ENCODE data around the gene C1QTNF7. TPM values are rescaled to one million over a fixed set of nuclear protein-coding genes. Genes with fewer than 3 reads are reported as not detected.

The C1QTNF7 gene
- total RNA-seq, 3 donors from 2014 or later = 1.3 to 13.0 (median 1.5) TPM

DNA sequence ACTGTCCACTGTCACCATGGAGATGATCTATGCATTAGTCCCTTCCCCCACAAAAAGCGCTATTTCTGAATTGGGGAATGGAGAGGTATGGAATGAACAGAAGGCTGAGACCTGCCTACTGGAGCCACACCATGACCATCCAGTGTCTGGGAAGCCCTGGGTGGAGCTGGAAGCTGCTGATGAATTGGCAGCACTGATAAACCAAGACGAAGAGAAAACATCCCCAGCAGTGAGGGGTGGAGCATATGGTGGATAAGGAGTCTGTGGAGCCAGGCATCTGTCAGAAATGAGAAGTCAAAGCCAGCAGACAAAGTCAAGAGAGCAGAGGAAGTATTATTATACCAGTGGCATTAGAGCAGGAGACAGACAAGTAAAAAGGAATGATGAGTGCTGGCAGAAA lies 55.0 kb downstream of the C1QTNF7 start:
- Histone ChIP-seq H3K36me3 (ENCODE audit: low read depth) (no peaks in the 10 kb centered on the region), H3K4me1 (ENCODE audit: low read depth) (no peaks in the 10 kb centered on the region), H3K9me3 (no peaks in the 10 kb centered on the region), H3K4me3 (no peak overlapping the region)
- DNase-seq (no peak), ATAC-seq (no peak)
- intact Hi-C loops (cut with DNase I, micrococcal nuclease) = no loop called here
- TF ChIP-seq CTCF (IDR thresholded peaks at IDR 0.05) = no peak

DNA sequence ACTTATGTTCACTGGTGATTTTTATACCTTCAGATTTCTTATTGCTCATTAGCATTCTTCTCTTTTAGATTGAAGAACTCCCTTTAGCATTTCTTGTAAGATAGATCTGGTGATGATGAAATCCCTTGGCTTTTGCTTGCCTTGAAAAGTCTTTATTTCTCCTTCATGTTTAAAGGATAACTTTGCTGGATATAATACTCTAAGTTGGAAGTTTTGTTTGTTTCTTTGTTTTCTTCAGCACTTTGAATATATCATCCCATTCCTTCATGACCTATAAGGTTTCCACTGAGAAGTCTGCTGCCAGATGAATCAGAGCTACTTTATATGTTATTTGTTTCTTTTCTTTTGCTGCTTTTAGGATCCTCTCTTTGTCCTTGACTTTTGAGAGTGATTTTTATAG lies 60.3 kb downstream of the C1QTNF7 start:
- no peak for ATAC-seq
- H3K9me3 ChIP-seq = no peaks in the 10 kb centered on the region
- H3K4me3 ChIP-seq = no peak overlapping the region
- H3K4me1 ChIP-seq (ENCODE audit: low read depth) = no peaks in the 10 kb centered on the region
- no peaks in the 10 kb centered on the region for H3K36me3 ChIP-seq (ENCODE audit: low read depth)
- intact Hi-C loops (cut with DNase I, micrococcal nuclease) = no loop called here
- DNase-seq = no peak
- TF ChIP-seq CTCF (IDR thresholded peaks at IDR 0.05) = no peak

DNA sequence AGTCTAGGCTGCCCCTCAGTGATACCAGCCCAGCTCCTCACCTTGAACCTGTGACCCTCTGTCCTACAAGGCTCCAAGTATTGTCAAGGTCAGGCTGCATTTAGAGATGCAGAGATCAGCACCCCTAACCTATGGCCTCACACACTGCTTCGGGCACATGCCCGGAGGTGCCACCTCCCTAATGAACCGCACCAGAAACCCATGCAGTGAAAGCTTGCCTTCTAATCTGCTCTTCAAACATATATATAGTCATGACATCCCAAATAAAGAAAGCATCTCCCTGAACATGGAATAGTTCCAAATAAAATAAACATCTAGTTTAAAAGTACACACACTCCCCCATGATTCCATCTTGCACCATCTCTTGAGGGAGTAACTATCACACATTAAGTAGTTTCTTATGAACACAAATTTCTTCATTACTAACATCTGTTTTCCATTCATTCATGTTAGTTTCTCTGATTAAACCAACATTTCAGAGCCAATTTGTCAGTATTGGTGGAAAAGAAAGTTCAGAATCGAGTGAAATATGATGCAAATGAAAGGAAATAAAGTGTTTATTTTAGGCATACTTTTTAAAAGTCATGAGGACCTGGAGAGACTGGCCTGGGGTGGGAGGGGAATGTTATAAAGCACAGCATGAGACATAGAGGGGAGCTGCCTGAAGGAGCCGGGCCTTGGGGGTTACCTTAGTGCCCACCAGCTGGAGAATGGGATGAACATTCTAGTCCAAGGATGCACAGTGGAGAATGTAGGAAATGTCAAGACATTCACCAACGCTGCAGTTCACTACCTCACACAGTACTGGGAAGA lies 61.0 kb downstream of the C1QTNF7 start:
- DNase-seq = no peak
- Histone ChIP-seq H3K4me1 (ENCODE audit: low read depth) (no peaks in the 10 kb centered on the region), H3K4me3 (no peak overlapping the region), H3K36me3 (ENCODE audit: low read depth) (no peaks in the 10 kb centered on the region), H3K9me3 (no peaks in the 10 kb centered on the region)
- no peak for ATAC-seq
- no peak for TF ChIP-seq CTCF (IDR thresholded peaks at IDR 0.05)
- intact Hi-C loops (cut with DNase I, micrococcal nuclease) = no loop called here

DNA sequence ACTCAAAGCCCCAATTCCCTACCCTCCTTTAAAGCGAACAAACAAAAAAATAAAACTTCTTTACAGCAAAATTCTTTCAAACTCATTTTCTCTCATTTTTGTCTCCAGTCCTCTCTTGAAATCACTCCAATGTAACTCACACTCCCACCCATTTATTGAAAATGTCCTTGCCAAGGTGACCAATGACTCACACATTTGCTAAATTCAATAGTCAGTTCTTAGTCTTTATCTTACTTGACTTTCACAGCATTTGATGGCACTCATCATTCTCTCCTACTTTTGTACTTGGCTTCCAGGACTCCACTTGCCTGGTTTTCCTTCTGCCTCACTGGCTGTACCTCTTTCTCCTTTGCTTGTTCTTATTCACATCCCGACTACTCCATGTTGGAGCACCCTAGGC lies 61.7 kb downstream of the C1QTNF7 start:
- Histone ChIP-seq H3K36me3 (ENCODE audit: low read depth) (no peaks in the 10 kb centered on the region), H3K9me3 (no peaks in the 10 kb centered on the region), H3K4me1 (ENCODE audit: low read depth) (no peaks in the 10 kb centered on the region), H3K4me3 (no peak overlapping the region)
- intact Hi-C loops (cut with DNase I, micrococcal nuclease) = no loop called here
- ATAC-seq (no peak), DNase-seq (no peak)
- TF ChIP-seq CTCF (IDR thresholded peaks at IDR 0.05) = no peak

GRCh38 chr4:15493411-15493810 lies 65.6 kb downstream of the C1QTNF7 start:
- Histone ChIP-seq H3K4me1 (ENCODE audit: low read depth) (no peaks in the 10 kb centered on the region), H3K9me3 (peaks cover 6% of the 10 kb centered on the region), H3K36me3 (ENCODE audit: low read depth) (no peaks in the 10 kb centered on the region), H3K4me3 (no peak overlapping the region)
- DNase-seq (no peak), ATAC-seq (no peak)
- no peak for TF ChIP-seq CTCF (IDR thresholded peaks at IDR 0.05)
- intact Hi-C loops (cut with DNase I, micrococcal nuclease) = no loop called here
